Adrenal gland (tissue), 12 donors: ENCODE measurements around the gene RXRB. TPM values are rescaled to one million over a fixed set of nuclear protein-coding genes. Genes with fewer than 3 reads are reported as not detected.

Source experiments
- DNase-seq, 7 donors: peaks; one replicate each; pipeline ENCODE4 v3.0.0-alpha.2; 2019 to 2020
- H3K27ac ChIP-seq, 5 donors: fragments of 200-600 bp; sonication (generic) in 4 of 5; 1 replicate in 3 of 5; 2 replicates in 2 of 5; pipeline versions ENCODE4 v1.5.1 to v1.8.0; 2016 to 2020; ENCODE audit warnings: mild to moderate bottlenecking in 1 of 5
- H3K27me3 ChIP-seq: fragments of 200-600 bp; 2 replicates; pipeline ENCODE4 v1.8.0; 2021
- H3K36me3 ChIP-seq, 2 donors: fragments of 200-600 bp; replicated peaks in 1 of 2; 1 replicate in 1 of 2; 2 replicates in 1 of 2; pipeline versions ENCODE4 v1.5.1 to v1.8.0; 2018 to 2022
- H3K4me1 ChIP-seq, 2 donors: fragments of 200-600 bp; replicated peaks in 1 of 2; 1 replicate in 1 of 2; 2 replicates in 1 of 2; pipeline versions ENCODE4 v1.5.1 to v1.8.0; 2018 to 2021
- H3K4me3 ChIP-seq, 4 donors: fragments of 200-600 bp; sonication (generic) in 3 of 4; one replicate each; pipeline ENCODE4 v1.5.1; 2016 to 2018
- H3K9me3 ChIP-seq, 3 donors: fragments of 200-600 bp; sonication (generic) in 1 of 3; replicated peaks in 1 of 3; 1 replicate in 2 of 3; 2 replicates in 1 of 3; pipeline versions ENCODE4 v1.5.1 to v1.8.0; 2016 to 2021
- CTCF ChIP-seq, 6 experiments: fragments of 450-650 bp in 4 of 6; fragments of 200-600 bp in 2 of 6; sonication (generic) in 1 of 6; IDR thresholded peaks; 1 replicate in 5 of 6; 2 replicates in 1 of 6; pipeline versions ENCODE4 v1.5.1 to v1.8.0; 2016 to 2021; ENCODE audit warnings: antibody characterized with exemption in 6 of 6, mild to moderate bottlenecking in 2 of 6, moderate library complexity in 1 of 6
- POLR2A ChIP-seq, 2 donors: fragments of 450-650 bp; IDR thresholded peaks; one replicate each; pipeline ENCODE4 v1.6.1; 2017; ENCODE audit warnings: antibody characterized with exemption in 2 of 2, mild to moderate bottlenecking in 2 of 2, moderate library complexity in 1 of 2
- WGBS, 4 donors: extraction: QIAGEN DNeasy Blood & Tissue Kit in 2 of 4; methylation state at CpG; one replicate each; pipeline versions ENCODE4 v1.1.5 to v1.1.7; 2013 to 2017; 5-methylcytosine and 5-hydroxymethylcytosine counted together
- intact Hi-C, 2 donors: fragments of 100-400 bp; cut with DNase I; formaldehyde crosslinking; loops; one replicate each; pipeline versions ENCODE4 v1.14.1 to v1.15.0; 2022 to 2023
- polyA plus RNA-seq, 3 donors: library from polyadenylated mRNA; stranded (reverse); fragments of 200-250 nt in 2 of 3; fragments of 350-450 nt in 1 of 3; fragmentation: Illumina TruSeq in 1 of 3; extraction: RNeasy Lipid Tissue Mini Kit (QIAGEN cat#74804) in 1 of 3; gene quantifications; one replicate each; pipeline ENCODE4 v1.2.3, GENCODE V29; 2013 to 2014
- total RNA-seq, 9 donors: library from RNA; depleted of rRNA in 4 of 9; stranded (reverse); fragments of >200 nt in 4 of 9; fragments of 120-200 nt in 1 of 9; fragmentation: NEBNext Ultra II Directional in 1 of 9; extraction: Animal tissue kit (Norgen Biotek cat#: 25700) in 1 of 9; gene quantifications; one replicate each; pipeline versions ENCODE4 v1.1.0 to v1.2.4, GENCODE V29; 2013 to 2023
- donor health status: healthy with polysubstance abuse.
- donor health status: Bipolar disorder and iron deficiency.
- donor health status: DM: yes; HTN: yes; CAD: no.
- donor health status: DM: no; HTN: no; CAD: no.
- donor health status: DM: no; HTN: no; CAD: no.
- donor health status: DM: yes; HTN: yes; CAD: no.

Gene RXRB
- total and polyA plus RNA-seq, 12 donors: 15.8 to 75.9 (median 33.2) TPM

- Histone ChIP-seq H3K36me3 (no peaks in the 10 kb centered on the region), H3K27me3 (no peaks in the 10 kb centered on the region), H3K9me3 (no peaks in the 10 kb centered on the region), H3K4me3 (no peak overlapping the region), H3K27ac (no peak overlapping the region), H3K4me1 (no peaks in the 10 kb centered on the region)
- TF ChIP-seq POLR2A (IDR thresholded peaks at IDR 0.05): no peak
- no peak for TF ChIP-seq CTCF (IDR thresholded peaks at IDR 0.05)
- intact Hi-C loops: no loop called here
- 77 to 88% (median 83%) methylated on average over 4 of the region's 4 CpGs for WGBS, 4 donors
- DNase-seq: no peak
Observed at GRCh38 chr6:33185654-33186187, 14.7 kb downstream of the RXRB start.

GRCh38 chr6:33185190-33185589 is 15.3 kb downstream of the RXRB start:
- Histone ChIP-seq H3K36me3 (no peaks in the 10 kb centered on the region), H3K27me3 (no peaks in the 10 kb centered on the region), H3K4me3 (no peak overlapping the region), H3K4me1 (no peaks in the 10 kb centered on the region), H3K27ac (no peak overlapping the region), H3K9me3 (no peaks in the 10 kb centered on the region)
- intact Hi-C loops: no loop called here
- 69 to 80% (median 76%) methylated on average over 9 of the region's 9 CpGs for WGBS, 4 donors
- TF ChIP-seq POLR2A (IDR thresholded peaks at IDR 0.05) (no peak), CTCF (IDR thresholded peaks at IDR 0.05) (no peak)
- no peak for DNase-seq

GRCh38 chr6:33183071-33183683 is 17.3 kb downstream of the RXRB start:
- no peak overlapping the region for H3K4me3 ChIP-seq
- H3K4me1 ChIP-seq: no peaks in the 10 kb centered on the region
- H3K36me3 ChIP-seq: no peaks in the 10 kb centered on the region
- H3K27me3 ChIP-seq: no peaks in the 10 kb centered on the region
- no peak overlapping the region for H3K27ac ChIP-seq
- intact Hi-C loops: no loop called here
- DNase-seq: no peak
- no peaks in the 10 kb centered on the region for H3K9me3 ChIP-seq
- no peak for TF ChIP-seq POLR2A (IDR thresholded peaks at IDR 0.05)
- TF ChIP-seq CTCF (IDR thresholded peaks at IDR 0.05): no peak
- WGBS, 4 donors: 69 to 73% (median 72%) methylated on average over 5 of the region's 5 CpGs

GRCh38 chr6:33181141-33181540 is 19.3 kb downstream of the RXRB start:
- H3K27ac ChIP-seq: no peak overlapping the region
- H3K4me3 ChIP-seq: no peak overlapping the region
- no peak for DNase-seq
- no peak for TF ChIP-seq POLR2A (IDR thresholded peaks at IDR 0.05)
- no peak for TF ChIP-seq CTCF (IDR thresholded peaks at IDR 0.05)
- 85 to 93% (median 87%) methylated on average over 7 of the region's 7 CpGs for WGBS, 4 donors
- no peaks in the 10 kb centered on the region for H3K4me1 ChIP-seq
- H3K9me3 ChIP-seq: no peaks in the 10 kb centered on the region
- H3K27me3 ChIP-seq: no peaks in the 10 kb centered on the region
- H3K36me3 ChIP-seq: no peaks in the 10 kb centered on the region
- intact Hi-C loops: no loop called here
